ENCODE results near the gene ETDB.
"Not testable (repeated sequence)": the region's sequence is repeated elsewhere in the genome, so short reads cannot be mapped to it uniquely, and the experiment has no call there.

DNA sequence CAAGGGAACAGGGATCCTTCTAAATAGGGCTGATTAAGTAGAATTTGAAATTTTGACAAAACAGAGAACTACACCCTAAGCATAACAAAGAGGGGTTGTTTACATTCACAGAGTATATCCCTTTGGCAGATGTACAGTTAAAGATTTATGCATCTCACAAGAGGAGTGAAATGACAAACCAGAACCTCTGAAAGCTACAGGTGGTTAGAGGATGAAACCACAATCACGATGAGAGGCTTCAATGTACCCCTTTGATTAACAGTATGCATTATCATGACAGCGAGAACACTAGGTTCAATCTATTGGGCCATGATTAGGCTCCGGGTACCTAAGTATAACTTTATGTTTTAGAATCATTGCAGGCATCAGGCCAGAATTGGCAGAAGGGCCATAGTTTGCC, 34.4 kb upstream of the ETDB start:
- TF ChIP-seq, protein P1, sequence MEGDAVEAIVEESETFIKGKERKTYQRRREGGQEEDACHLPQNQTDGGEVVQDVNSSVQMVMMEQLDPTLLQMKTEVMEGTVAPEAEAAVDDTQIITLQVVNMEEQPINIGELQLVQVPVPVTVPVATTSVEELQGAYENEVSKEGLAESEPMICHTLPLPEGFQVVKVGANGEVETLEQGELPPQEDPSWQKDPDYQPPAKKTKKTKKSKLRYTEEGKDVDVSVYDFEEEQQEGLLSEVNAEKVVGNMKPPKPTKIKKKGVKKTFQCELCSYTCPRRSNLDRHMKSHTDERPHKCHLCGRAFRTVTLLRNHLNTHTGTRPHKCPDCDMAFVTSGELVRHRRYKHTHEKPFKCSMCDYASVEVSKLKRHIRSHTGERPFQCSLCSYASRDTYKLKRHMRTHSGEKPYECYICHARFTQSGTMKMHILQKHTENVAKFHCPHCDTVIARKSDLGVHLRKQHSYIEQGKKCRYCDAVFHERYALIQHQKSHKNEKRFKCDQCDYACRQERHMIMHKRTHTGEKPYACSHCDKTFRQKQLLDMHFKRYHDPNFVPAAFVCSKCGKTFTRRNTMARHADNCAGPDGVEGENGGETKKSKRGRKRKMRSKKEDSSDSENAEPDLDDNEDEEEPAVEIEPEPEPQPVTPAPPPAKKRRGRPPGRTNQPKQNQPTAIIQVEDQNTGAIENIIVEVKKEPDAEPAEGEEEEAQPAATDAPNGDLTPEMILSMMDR (IDR thresholded peaks at IDR 0.05 in 4 of 5, conservative IDR thresholded peaks at IDR 0.05 in 1 of 5), result not testable (repeated sequence)
- not testable (repeated sequence) for TF ChIP-seq POLR2A (IDR thresholded peaks at IDR 0.05)

All from gastrocnemius medialis (tissue), 4 donors.